ENCODE results near the gene GANAB. TPM values are rescaled to one million over a fixed set of nuclear protein-coding genes. Genes with fewer than 3 reads are reported as not detected.

GANAB gene
- polyA plus RNA-seq, 4 donors = 38.6 to 310 (median 103) TPM

GRCh38 chr11:62612366-62613290 is 33.8 kb downstream of the GANAB start, which contains the start of the genes EML3 and ROM1:
TSS of gene EML3 (minus strand) at chr11:62612775. CDS start at chr11:62612457, 318 bp downstream.
TSS of gene ROM1 (plus strand) at chr11:62613257. CDS start at chr11:62613282, 25 bp downstream.
- peak within 1 kb of the TSS; percentile 74 to 79 (median 74) for H3K27ac ChIP-seq (ENCODE audit: low read depth in 1 of 3, low read length in 2 of 3)
- peaks cover 0 to 35% (median 8%) of the 10 kb centered on the region in 3 donors for H3K4me1 ChIP-seq (ENCODE audit: control insufficient read depth in 3 of 3, insufficient read depth in 2 of 3, low read depth in 1 of 3, low read length in 2 of 3)
- no peaks in the 10 kb centered on the region for H3K27me3 ChIP-seq (ENCODE audit: control insufficient read depth in 3 of 3, insufficient read depth in 3 of 3, low read length in 3 of 3)
- 2 to 4% (median 3%) methylated on average over 23 to 91 of the region's 91 CpGs for WGBS, 3 donors
- DNase-seq (peak; percentile 80 to 83), FAIRE-seq (no peak)
- H3K9me3 ChIP-seq (ENCODE audit: control insufficient read depth in 2 of 2, insufficient read depth in 1 of 2, low read depth in 1 of 2, low read length in 1 of 2) = no peaks in the 10 kb centered on the region
- peak within 1 kb of the TSS; percentile 61 to 78 (median 62) for H3K4me3 ChIP-seq (ENCODE audit: low read depth in 1 of 3, low read length in 3 of 3)
- H3K36me3 ChIP-seq (ENCODE audit: control insufficient read depth in 3 of 3, insufficient read depth in 2 of 3, low read depth in 1 of 3, low read length in 3 of 3) = peaks cover 0 to 63% (median 6%) of the 10 kb centered on the region in 3 donors

- WGBS, 3 donors = 0 to 1% (median 0%) methylated on average over 33 to 34 of the region's 34 CpGs
- no peak for FAIRE-seq
Observed at GRCh38 chr11:62611705-62612365, 34.6 kb downstream of the GANAB start.

GRCh38 chr11:62610814-62611704 is 35.4 kb downstream of the GANAB start:
- Histone ChIP-seq H3K27ac (ENCODE audit: low read depth in 1 of 3, low read length in 2 of 3) (peak overlapping the region in 2 of 3 donors; percentile 74), H3K4me3 (ENCODE audit: low read depth in 1 of 3, low read length in 3 of 3) (peak overlapping the region; percentile 61 to 78 (median 62)), H3K9me3 (ENCODE audit: control insufficient read depth in 2 of 2, insufficient read depth in 1 of 2, low read depth in 1 of 2, low read length in 1 of 2) (no peaks in the 10 kb centered on the region), H3K4me1 (ENCODE audit: control insufficient read depth in 3 of 3, insufficient read depth in 2 of 3, low read depth in 1 of 3, low read length in 2 of 3) (peaks cover 0 to 35% (median 8%) of the 10 kb centered on the region in 3 donors), H3K36me3 (ENCODE audit: control insufficient read depth in 3 of 3, insufficient read depth in 2 of 3, low read depth in 1 of 3, low read length in 3 of 3) (peaks cover 0 to 59% (median 5%) of the 10 kb centered on the region in 3 donors), H3K27me3 (ENCODE audit: control insufficient read depth in 3 of 3, insufficient read depth in 3 of 3, low read length in 3 of 3) (no peaks in the 10 kb centered on the region)
- DNase-seq (no peak), FAIRE-seq (no peak)
- 70 to 72% (median 72%) methylated on average over 28 of the region's 28 CpGs for WGBS, 3 donors

More at GRCh38 chr11:62611705-62612365, 34.6 kb downstream of the GANAB start:
- Histone ChIP-seq H3K4me3 (ENCODE audit: low read depth in 1 of 3, low read length in 3 of 3) (peak overlapping the region; percentile 61 to 78 (median 62)), H3K27ac (ENCODE audit: low read depth in 1 of 3, low read length in 2 of 3) (peak overlapping the region; percentile 47 to 74 (median 74)), H3K27me3 (ENCODE audit: control insufficient read depth in 3 of 3, insufficient read depth in 3 of 3, low read length in 3 of 3) (no peaks in the 10 kb centered on the region), H3K4me1 (ENCODE audit: control insufficient read depth in 3 of 3, insufficient read depth in 2 of 3, low read depth in 1 of 3, low read length in 2 of 3) (peaks cover 0 to 35% (median 8%) of the 10 kb centered on the region in 3 donors), H3K9me3 (ENCODE audit: control insufficient read depth in 2 of 2, insufficient read depth in 1 of 2, low read depth in 1 of 2, low read length in 1 of 2) (no peaks in the 10 kb centered on the region), H3K36me3 (ENCODE audit: control insufficient read depth in 3 of 3, insufficient read depth in 2 of 3, low read depth in 1 of 3, low read length in 3 of 3) (peaks cover 0 to 62% (median 5%) of the 10 kb centered on the region in 3 donors)
- peak; percentile 39 to 66 for DNase-seq

- Histone ChIP-seq H3K4me1 (ENCODE audit: control insufficient read depth in 3 of 3, insufficient read depth in 2 of 3, low read depth in 1 of 3, low read length in 2 of 3) (peaks cover 0 to 35% (median 8%) of the 10 kb centered on the region in 3 donors), H3K4me3 (ENCODE audit: low read depth in 1 of 3, low read length in 3 of 3) (no peak overlapping the region), H3K36me3 (ENCODE audit: control insufficient read depth in 3 of 3, insufficient read depth in 2 of 3, low read depth in 1 of 3, low read length in 3 of 3) (peaks cover 1 to 60% (median 5%) of the 10 kb centered on the region in 3 donors), H3K9me3 (ENCODE audit: control insufficient read depth in 2 of 2, insufficient read depth in 1 of 2, low read depth in 1 of 2, low read length in 1 of 2) (no peaks in the 10 kb centered on the region), H3K27ac (ENCODE audit: low read depth in 1 of 3, low read length in 2 of 3) (no peak overlapping the region), H3K27me3 (ENCODE audit: control insufficient read depth in 3 of 3, insufficient read depth in 3 of 3, low read length in 3 of 3) (no peaks in the 10 kb centered on the region)
- 89 to 92% (median 90%) methylated on average over 6 of the region's 6 CpGs for WGBS, 3 donors
- no peak for FAIRE-seq
- no peak for DNase-seq
Observed at GRCh38 chr11:62610403-62610802, 36.0 kb downstream of the GANAB start.

GRCh38 chr11:62608776-62609175 is 37.6 kb downstream of the GANAB start:
- H3K27me3 ChIP-seq (ENCODE audit: control insufficient read depth in 3 of 3, insufficient read depth in 3 of 3, low read length in 3 of 3) = no peaks in the 10 kb centered on the region
- no peak overlapping the region for H3K4me3 ChIP-seq (ENCODE audit: low read depth in 1 of 3, low read length in 3 of 3)
- DNase-seq (no peak), FAIRE-seq (no peak)
- H3K36me3 ChIP-seq (ENCODE audit: control insufficient read depth in 3 of 3, insufficient read depth in 2 of 3, low read depth in 1 of 3, low read length in 3 of 3) = peaks cover 1 to 63% (median 5%) of the 10 kb centered on the region in 3 donors
- 91 to 97% (median 95%) methylated on average over 12 of the region's 12 CpGs for WGBS, 3 donors
- peaks cover 0 to 21% (median 8%) of the 10 kb centered on the region in 3 donors for H3K4me1 ChIP-seq (ENCODE audit: control insufficient read depth in 3 of 3, insufficient read depth in 2 of 3, low read depth in 1 of 3, low read length in 2 of 3)
- H3K9me3 ChIP-seq (ENCODE audit: control insufficient read depth in 2 of 2, insufficient read depth in 1 of 2, low read depth in 1 of 2, low read length in 1 of 2) = no peaks in the 10 kb centered on the region
- no peak overlapping the region for H3K27ac ChIP-seq (ENCODE audit: low read depth in 1 of 3, low read length in 2 of 3)

GRCh38 chr11:62607714-62608113 is 38.7 kb downstream of the GANAB start:
- 76 to 87% (median 83%) methylated on average over 4 of the region's 4 CpGs for WGBS, 3 donors
- H3K36me3 ChIP-seq (ENCODE audit: control insufficient read depth in 3 of 3, insufficient read depth in 2 of 3, low read depth in 1 of 3, low read length in 3 of 3) = peaks cover 1 to 67% (median 5%) of the 10 kb centered on the region in 3 donors
- FAIRE-seq = no peak

GRCh38 chr11:62605902-62606301 is 40.5 kb downstream of the GANAB start:
- H3K27me3 ChIP-seq (ENCODE audit: control insufficient read depth in 3 of 3, insufficient read depth in 3 of 3, low read length in 3 of 3) = peaks cover 0 to 8% (median 0%) of the 10 kb centered on the region in 3 donors
- 97 to 99% (median 97%) methylated on average over 14 to 15 of the region's 15 CpGs for WGBS, 3 donors
- no peak for DNase-seq
- no peak for FAIRE-seq
- H3K27ac ChIP-seq (ENCODE audit: low read depth in 1 of 3, low read length in 2 of 3) = no peak overlapping the region
- no peaks in the 10 kb centered on the region for H3K9me3 ChIP-seq (ENCODE audit: control insufficient read depth in 2 of 2, insufficient read depth in 1 of 2, low read depth in 1 of 2, low read length in 1 of 2)
- peaks cover 1 to 65% (median 5%) of the 10 kb centered on the region in 3 donors for H3K36me3 ChIP-seq (ENCODE audit: control insufficient read depth in 3 of 3, insufficient read depth in 2 of 3, low read depth in 1 of 3, low read length in 3 of 3)
- no peak overlapping the region for H3K4me3 ChIP-seq (ENCODE audit: low read depth in 1 of 3, low read length in 3 of 3)
- peaks cover 0 to 11% (median under 1%) of the 10 kb centered on the region in 3 donors for H3K4me1 ChIP-seq (ENCODE audit: control insufficient read depth in 3 of 3, insufficient read depth in 2 of 3, low read depth in 1 of 3, low read length in 2 of 3)

More at GRCh38 chr11:62607714-62608113, 38.7 kb downstream of the GANAB start:
- Histone ChIP-seq H3K27ac (ENCODE audit: low read depth in 1 of 3, low read length in 2 of 3) (no peak overlapping the region), H3K9me3 (ENCODE audit: control insufficient read depth in 2 of 2, insufficient read depth in 1 of 2, low read depth in 1 of 2, low read length in 1 of 2) (no peaks in the 10 kb centered on the region), H3K27me3 (ENCODE audit: control insufficient read depth in 3 of 3, insufficient read depth in 3 of 3, low read length in 3 of 3) (peaks cover 0 to 6% (median 0%) of the 10 kb centered on the region in 3 donors), H3K4me1 (ENCODE audit: control insufficient read depth in 3 of 3, insufficient read depth in 2 of 3, low read depth in 1 of 3, low read length in 2 of 3) (peaks cover 0 to 13% (median 6%) of the 10 kb centered on the region in 3 donors), H3K4me3 (ENCODE audit: low read depth in 1 of 3, low read length in 3 of 3) (no peak overlapping the region)
- DNase-seq = no peak
